Activated CD4-positive, alpha-beta T cell treated with anti-CD3 and anti-CD28 coated beads, Interleukin-2, amount 50 U/mL, for 48 hours (primary cell): Measurements from ENCODE around the gene HLTF.
A peak's percentile ranks its signal among the peaks of the same experiment; 100 is the strongest.

Experiments used
- DNase-seq, 2 experiments: peaks; one replicate each; pipeline ENCODE4 v3.0.0-alpha.2; 2020

Gene HLTF

GRCh38 chr3:149016669-149017541 is 69.4 kb downstream of the HLTF start:
- DNase-seq, result no peak

GRCh38 chr3:149016242-149016641 is 70.1 kb downstream of the HLTF start:
- DNase-seq, result no peak

- no peak for DNase-seq
These were observed 70.9 kb downstream of the HLTF start for GRCh38 chr3:149015393-149015792.

GRCh38 chr3:149013726-149014125 is 72.6 kb downstream of the HLTF start:
- DNase-seq, result no peak

GRCh38 chr3:149011676-149012075 is 74.7 kb downstream of the HLTF start:
- DNase-seq, result no peak

GRCh38 chr3:149010966-149011365 is 75.4 kb downstream of the HLTF start:
- DNase-seq, result no peak

- DNase-seq, result no peak
These were observed 75.8 kb downstream of the HLTF start for GRCh38 chr3:149010504-149010951.

GRCh38 chr3:149009732-149010131 is 76.6 kb downstream of the HLTF start:
- DNase-seq, result no peak

GRCh38 chr3:149007567-149008257 is 78.6 kb downstream of the HLTF start:
- DNase-seq, result no peak

- DNase-seq, result no peak
These were observed 80.9 kb downstream of the HLTF start for GRCh38 chr3:149005416-149005815.

- no peak for DNase-seq
These were observed 81.7 kb downstream of the HLTF start for GRCh38 chr3:149004622-149005021.

GRCh38 chr3:149003653-149004305 is 82.6 kb downstream of the HLTF start:
- DNase-seq, result no peak

- no peak for DNase-seq
These were observed 84.6 kb downstream of the HLTF start for GRCh38 chr3:149001727-149002126.

GRCh38 chr3:149000206-149000745 is 86.1 kb downstream of the HLTF start:
- DNase-seq, result no peak

GRCh38 chr3:148999806-149000205 is 86.5 kb downstream of the HLTF start:
- no peak for DNase-seq

GRCh38 chr3:148998715-148999423 is 87.5 kb downstream of the HLTF start:
- DNase-seq, result no peak

- no peak for DNase-seq
These were observed 88.0 kb downstream of the HLTF start for GRCh38 chr3:148998297-148998696.

- DNase-seq, result no peak
These were observed 88.7 kb downstream of the HLTF start for GRCh38 chr3:148997623-148998022.

GRCh38 chr3:148992635-148993255 is 93.6 kb downstream of the HLTF start:
- no peak for DNase-seq

GRCh38 chr3:148992027-148992634 is 94.2 kb downstream of the HLTF start:
- DNase-seq, result peak; percentile 40 to 44

- peak; percentile 70 to 78 for DNase-seq
These were observed 94.9 kb downstream of the HLTF start, which contains the start of gene GYG1 for GRCh38 chr3:148991219-148992026. TSS of gene GYG1 (plus strand) at chr3:148991540. CDS start at chr3:148991641, 101 bp downstream.
